ENCODE data around the gene RPL6.

DNA sequence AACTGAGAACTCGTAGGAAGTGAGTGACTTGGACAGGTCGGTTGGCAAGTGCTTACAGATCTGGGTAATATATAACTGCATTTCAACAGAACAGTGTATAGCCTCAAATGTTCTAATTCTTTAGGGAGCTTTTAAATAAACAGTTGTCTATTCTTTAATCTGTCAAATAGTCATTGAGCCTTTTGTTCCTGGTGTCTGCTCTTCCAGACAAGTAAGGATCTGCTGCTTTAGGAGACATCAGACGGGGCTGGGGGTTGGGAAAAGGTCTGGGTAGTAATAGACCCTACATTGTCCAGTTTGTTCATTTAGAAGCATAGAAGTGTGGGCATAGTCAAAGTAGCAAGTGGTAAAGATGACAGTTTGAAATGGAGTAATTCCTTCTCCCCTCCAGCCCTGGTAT lies 11.3 kb upstream of the RPL6 start:
- no peak for TF ChIP-seq EZH2 (IDR thresholded peaks at IDR 0.05; ENCODE audit: borderline replicate concordance, low read length)
- TF ChIP-seq, protein P1, sequence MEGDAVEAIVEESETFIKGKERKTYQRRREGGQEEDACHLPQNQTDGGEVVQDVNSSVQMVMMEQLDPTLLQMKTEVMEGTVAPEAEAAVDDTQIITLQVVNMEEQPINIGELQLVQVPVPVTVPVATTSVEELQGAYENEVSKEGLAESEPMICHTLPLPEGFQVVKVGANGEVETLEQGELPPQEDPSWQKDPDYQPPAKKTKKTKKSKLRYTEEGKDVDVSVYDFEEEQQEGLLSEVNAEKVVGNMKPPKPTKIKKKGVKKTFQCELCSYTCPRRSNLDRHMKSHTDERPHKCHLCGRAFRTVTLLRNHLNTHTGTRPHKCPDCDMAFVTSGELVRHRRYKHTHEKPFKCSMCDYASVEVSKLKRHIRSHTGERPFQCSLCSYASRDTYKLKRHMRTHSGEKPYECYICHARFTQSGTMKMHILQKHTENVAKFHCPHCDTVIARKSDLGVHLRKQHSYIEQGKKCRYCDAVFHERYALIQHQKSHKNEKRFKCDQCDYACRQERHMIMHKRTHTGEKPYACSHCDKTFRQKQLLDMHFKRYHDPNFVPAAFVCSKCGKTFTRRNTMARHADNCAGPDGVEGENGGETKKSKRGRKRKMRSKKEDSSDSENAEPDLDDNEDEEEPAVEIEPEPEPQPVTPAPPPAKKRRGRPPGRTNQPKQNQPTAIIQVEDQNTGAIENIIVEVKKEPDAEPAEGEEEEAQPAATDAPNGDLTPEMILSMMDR (conservative IDR thresholded peaks at IDR 0.05 in 1 of 2, IDR thresholded peaks at IDR 0.05 in 1 of 2; ENCODE audit: extremely low read depth in 1 of 2, insufficient read depth in 1 of 2, low read depth in 1 of 2, low read length in 2 of 2): no peak
